ENCODE measurements around the gene SPI1. TPM values are rescaled to one million over a fixed set of nuclear protein-coding genes. Genes with fewer than 3 reads are reported as not detected.

The SPI1 gene
- total RNA-seq, 1 experiment from 2014 or later, result not detected

GRCh38 chr11:47324520-47324919 lies 53.8 kb downstream of the SPI1 start:
- no peak overlapping the region for H3K14ac ChIP-seq (ENCODE audit: insufficient read depth, low read length)
- no peak for TF ChIP-seq CTCF (conservative IDR thresholded peaks at IDR 0.05)

More at GRCh38 chr11:47324520-47324919, 53.8 kb downstream of the SPI1 start:
- no peak overlapping the region for H2BK5ac ChIP-seq (ENCODE audit: insufficient read length, low read length)
- H3K9me3 ChIP-seq (ENCODE audit: control insufficient read depth, low read depth, low read length), result no peaks in the 10 kb centered on the region
- Mint-ChIP-seq H3K27me3 (ENCODE audit: low read depth) (no peaks in the 10 kb centered on the region), H3K27ac (peak overlapping the region in 1 of 3 experiments; percentile 24; a peak in 2 of 7 replicates), H3K9me3 (no peaks in the 10 kb centered on the region), H3K4me3 (no peak overlapping the region), H3K36me3 (ENCODE audit: insufficient read depth in 1 of 3, low read depth in 3 of 3) (peaks cover 5 to 39% (median 34%) of the 10 kb centered on the region in 3 experiments; a peak in 5 of 7 replicates), H3K4me1 (no peaks in the 10 kb centered on the region)
- H3K27me3 ChIP-seq (ENCODE audit: insufficient read depth, low read length), result no peaks in the 10 kb centered on the region
- no peak overlapping the region for H2BK15ac ChIP-seq (ENCODE audit: low read depth, low read length)
- no peak overlapping the region for H2BK20ac ChIP-seq (ENCODE audit: low read depth, low read length, poor library complexity, severe bottlenecking)
- no CpG with 5 or more reads among the region's 12 CpGs for WGBS (ENCODE audit: extremely low coverage, insufficient read length, low lambda C conversion rate)
- no peak overlapping the region for H3K4ac ChIP-seq (ENCODE audit: low read depth, low read length)
- no peak overlapping the region for H3K4me2 ChIP-seq (ENCODE audit: insufficient read depth, insufficient read length, low read length)
- no peaks in the 10 kb centered on the region for H3K23me2 ChIP-seq (ENCODE audit: insufficient read length, low read depth, low read length, poor library complexity, severe bottlenecking)
- no peak overlapping the region for H4K8ac ChIP-seq (replicated peaks; ENCODE audit: insufficient read length, low read depth, low read length)
- no peak overlapping the region for H3K9ac ChIP-seq (ENCODE audit: extremely low read depth, insufficient read length, low read length)
- no peak overlapping the region for H3T11ph ChIP-seq (ENCODE audit: low read length)
- no peak overlapping the region for H4K5ac ChIP-seq (ENCODE audit: insufficient read length, low read depth, low read length)
- no peak overlapping the region for H3K23ac ChIP-seq (ENCODE audit: insufficient read length, low read depth, low read length)
- H3K79me1 ChIP-seq (ENCODE audit: insufficient read depth, low read depth, low read length, poor library complexity, severe bottlenecking), result no peaks in the 10 kb centered on the region
- H4K20me1 ChIP-seq (ENCODE audit: control insufficient read depth, insufficient read depth, insufficient read length), result no peaks in the 10 kb centered on the region
- H2BK12ac ChIP-seq (ENCODE audit: insufficient read length, low read depth, low read length), result no peak overlapping the region
- H2AFZ ChIP-seq (ENCODE audit: low read length), result no peak overlapping the region
- no peak overlapping the region for H3K56ac ChIP-seq (ENCODE audit: insufficient read length, low read depth, low read length)
- H2AK5ac ChIP-seq (ENCODE audit: insufficient read length, low read length), result no peak overlapping the region
- no peaks in the 10 kb centered on the region for H3K4me1 ChIP-seq (ENCODE audit: insufficient read depth, low read length)
- no peak overlapping the region for H4K91ac ChIP-seq (ENCODE audit: insufficient read length, low read depth, low read length)
- no peak overlapping the region for H3K18ac ChIP-seq (ENCODE audit: insufficient read length, low read depth, low read length)
- H3K27ac ChIP-seq (ENCODE audit: insufficient read length, low read depth, low read length), result no peak overlapping the region
- no peaks in the 10 kb centered on the region for H3K79me2 ChIP-seq (ENCODE audit: insufficient read depth, low read length)
- no peak overlapping the region for H2BK120ac ChIP-seq (ENCODE audit: low read depth, low read length, poor library complexity, severe bottlenecking)
- DNase-seq, result no peak
